Measurements from ENCODE around the gene SYT2. TPM values are rescaled to one million over a fixed set of nuclear protein-coding genes. Genes with fewer than 3 reads are reported as not detected.

The SYT2 gene
- under 1 TPM in 4 of 7 donors, not detected in 3; 0.03 to 0.14 (median 0.08) TPM for total RNA-seq
- under 1 TPM; under 0.01 to 0.02 (median under 0.01) TPM for polyA plus RNA-seq
- long read RNA-seq, donor 1, result 0 reads
- long read RNA-seq, donor 2, result 0 reads

- Histone ChIP-seq H3K4me3 (peak within 1 kb of the TSS in 6 of 8 donors; percentile 4 to 50 (median 16)), H3K9me3 (no peaks in the 10 kb centered on the region), H3K36me3 (no peaks in the 10 kb centered on the region), H3K27ac (no peak within 1 kb of the TSS), H3K4me1 (peaks cover 5 to 17% (median 13%) of the 10 kb centered on the region in 6 donors), H3K27me3 (replicated peaks in 1 of 7) (peaks cover 6 to 90% (median 46%) of the 10 kb centered on the region in 7 donors)
- 5 to 12% (median 7%) methylated on average over 35 to 64 of the region's 64 CpGs for WGBS, 5 donors
- DNase-seq, result peak; percentile 75
- intact Hi-C loops (cut with DNase I; ENCODE audit: low total_unique reads), result loop anchor here (10.0 kb wide), 1 partner anchor 526 kb away; no protein-coding TSS in a partner anchor
- TF ChIP-seq POLR2AphosphoS5 (IDR thresholded peaks at IDR 0.05) (no peak), POLR2A (IDR thresholded peaks at IDR 0.05) (no peak)
- TF ChIP-seq, protein P1, sequence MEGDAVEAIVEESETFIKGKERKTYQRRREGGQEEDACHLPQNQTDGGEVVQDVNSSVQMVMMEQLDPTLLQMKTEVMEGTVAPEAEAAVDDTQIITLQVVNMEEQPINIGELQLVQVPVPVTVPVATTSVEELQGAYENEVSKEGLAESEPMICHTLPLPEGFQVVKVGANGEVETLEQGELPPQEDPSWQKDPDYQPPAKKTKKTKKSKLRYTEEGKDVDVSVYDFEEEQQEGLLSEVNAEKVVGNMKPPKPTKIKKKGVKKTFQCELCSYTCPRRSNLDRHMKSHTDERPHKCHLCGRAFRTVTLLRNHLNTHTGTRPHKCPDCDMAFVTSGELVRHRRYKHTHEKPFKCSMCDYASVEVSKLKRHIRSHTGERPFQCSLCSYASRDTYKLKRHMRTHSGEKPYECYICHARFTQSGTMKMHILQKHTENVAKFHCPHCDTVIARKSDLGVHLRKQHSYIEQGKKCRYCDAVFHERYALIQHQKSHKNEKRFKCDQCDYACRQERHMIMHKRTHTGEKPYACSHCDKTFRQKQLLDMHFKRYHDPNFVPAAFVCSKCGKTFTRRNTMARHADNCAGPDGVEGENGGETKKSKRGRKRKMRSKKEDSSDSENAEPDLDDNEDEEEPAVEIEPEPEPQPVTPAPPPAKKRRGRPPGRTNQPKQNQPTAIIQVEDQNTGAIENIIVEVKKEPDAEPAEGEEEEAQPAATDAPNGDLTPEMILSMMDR (IDR thresholded peaks at IDR 0.05 in 8 of 11, conservative IDR thresholded peaks at IDR 0.05 in 3 of 11), result no peak
Measured at GRCh38 chr1:202710070-202711045, at the start of gene SYT2. Gene SYT2, minus strand, starts transcription at chr1:202710454. Its CDS starts 104,682 bp downstream, at chr1:202605772.

- H3K27ac ChIP-seq, result no peak overlapping the region
- H3K9me3 ChIP-seq, result no peaks in the 10 kb centered on the region
- WGBS, 5 donors, result 88 to 96% (median 94%) methylated on average over 2 of the region's 2 CpGs
- H3K4me3 ChIP-seq, result no peak overlapping the region
- H3K36me3 ChIP-seq, result peaks cover 4 to 100% (median 77%) of the 10 kb centered on the region in 6 donors
- intact Hi-C loops (cut with DNase I; ENCODE audit: low total_unique reads), result loop anchor here (10.0 kb wide), 1 partner anchor 238 kb away; no protein-coding TSS in a partner anchor
- H3K4me1 ChIP-seq, result no peaks in the 10 kb centered on the region
- TF ChIP-seq POLR2A (IDR thresholded peaks at IDR 0.05) (no peak), POLR2AphosphoS5 (IDR thresholded peaks at IDR 0.05) (no peak)
- TF ChIP-seq, protein P1 (IDR thresholded peaks at IDR 0.05 in 8 of 11, conservative IDR thresholded peaks at IDR 0.05 in 3 of 11), result no peak
- H3K27me3 ChIP-seq (replicated peaks in 1 of 7), result no peaks in the 10 kb centered on the region
- DNase-seq, result no peak
Measured at GRCh38 chr1:202756391-202756790, 46.1 kb upstream of the SYT2 start.

DNA sequence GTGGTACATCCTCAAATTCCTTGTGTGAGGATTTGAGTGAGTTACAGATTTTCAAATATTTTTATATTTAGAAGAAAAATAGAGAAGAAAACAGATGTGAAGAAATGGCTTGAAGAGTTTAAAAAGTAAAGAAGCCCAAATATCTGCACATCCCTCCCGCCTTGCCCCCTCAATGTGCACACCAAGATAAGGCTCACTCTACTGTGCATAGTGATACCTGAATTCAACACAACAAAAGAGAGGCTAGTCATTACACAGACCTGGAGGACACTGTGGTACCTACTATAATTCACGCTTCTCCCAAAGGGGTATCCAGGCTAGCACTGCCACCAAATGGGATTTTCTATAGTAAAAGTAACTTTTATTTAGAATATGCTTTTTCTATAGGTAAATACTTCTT, 44.0 kb upstream of the SYT2 start:
- intact Hi-C loops (cut with DNase I; ENCODE audit: low total_unique reads), result loop anchor here (10.0 kb wide), 1 partner anchor 241 kb away; no protein-coding TSS in a partner anchor
- Histone ChIP-seq H3K4me1 (no peaks in the 10 kb centered on the region), H3K27ac (no peak overlapping the region), H3K27me3 (replicated peaks in 1 of 7) (no peaks in the 10 kb centered on the region), H3K4me3 (no peak overlapping the region), H3K36me3 (peaks cover 4 to 100% (median 75%) of the 10 kb centered on the region in 6 donors), H3K9me3 (no peaks in the 10 kb centered on the region)
- DNase-seq, result no peak
- 90 to 99% (median 96%) methylated on average over 2 of the region's 2 CpGs for whole genome bisulfite sequencing, 5 donors
- TF ChIP-seq, protein P1 (IDR thresholded peaks at IDR 0.05 in 8 of 11, conservative IDR thresholded peaks at IDR 0.05 in 3 of 11), result no peak
- no peak for TF ChIP-seq POLR2AphosphoS5 (IDR thresholded peaks at IDR 0.05)
- TF ChIP-seq POLR2A (IDR thresholded peaks at IDR 0.05), result no peak

Measured in spleen (tissue), 13 donors.